A549 (cell line): ENCODE results near the gene BACH1. TPM values are rescaled to one million over a fixed set of nuclear protein-coding genes. Genes with fewer than 3 reads are reported as not detected.

Source experiments
- ATAC-seq, 2 experiments: fragments of 200-7000 bp in 1 of 2; fragments of >200 bp in 1 of 2; cut with Nextera tagmentation in 1 of 2; cut with Tn5 transposase in 1 of 2; 3 replicates each; pipeline versions ENCODE4 v1.8.0 to v1.9.1; 2018 to 2020; ENCODE audit warnings: mild to moderate bottlenecking in 1 of 2, moderate library complexity in 1 of 2
- CTCF ChIA-PET: fragments of 300-600 bp; sonication (Branson Sonifier 250); formaldehyde crosslinking; extraction: SDS; loops from one replicate; lab custom pipeline; 2021; ENCODE audit warnings: antibody characterized with exemption, inconsistent platforms; lab: Yijun Ruan, JAX
- POLR2A ChIA-PET: fragments of 350-600 bp; formaldehyde crosslinking; extraction: SDS; loops from one replicate; lab custom pipeline; 2021; ENCODE audit warnings: antibody characterized with exemption, inconsistent platforms; lab: Yijun Ruan, JAX
- DNase-seq, 2 experiments: peaks; one replicate each; pipeline versions ENCODE4 v3.0.0 to v3.0.0-alpha.2; 2011 to 2016; ENCODE audit warnings: low read depth in 1 of 2, low spot score in 1 of 2
- FAIRE-seq: peaks from 2 replicates; lab custom pipeline; 2011; peaks lifted over from hg19 to GRCh38; lab: Jason Lieb, UNC
- H3K27ac ChIP-seq, 2 experiments: fragments of >200 bp; sonication (Bioruptor Twin); formaldehyde crosslinking; 3 replicates each; pipeline ENCODE4 v1.5.1; 2016 to 2017
- H3K4me1 ChIP-seq: fragments of >200 bp; sonication (Bioruptor Twin); formaldehyde crosslinking; 3 replicates; pipeline ENCODE4 v1.6.1; 2016
- H3K4me2 ChIP-seq: fragments of >200 bp; sonication (Bioruptor Twin); formaldehyde crosslinking; 3 replicates; pipeline ENCODE4 v1.6.1; 2016
- H3K4me3 ChIP-seq: fragments of >200 bp; sonication (Bioruptor Twin); formaldehyde crosslinking; 3 replicates; pipeline ENCODE4 v1.5.1; 2016
- H3K9me3 ChIP-seq: fragments of >200 bp; sonication (Bioruptor Twin); formaldehyde crosslinking; 3 replicates; pipeline ENCODE4 v1.6.1; 2016
- ATOH8 ChIP-seq: fragments of 250-450 bp; sonication (Bioruptor Pico); IDR thresholded peaks from 2 replicates; pipeline ENCODE4 v1.5.0; 2020; ENCODE audit warnings: low read depth, mild to moderate bottlenecking, moderate library complexity
- CBX2 ChIP-seq: fragments of 200-600 bp; sonication (generic); IDR thresholded peaks from 2 replicates; pipeline ENCODE4 v1.6.1; 2016; ENCODE audit warnings: low read depth, mild to moderate bottlenecking, borderline replicate concordance
- CTCF ChIP-seq: fragments of >200 bp; sonication (Bioruptor Twin); formaldehyde crosslinking; IDR thresholded peaks from 3 replicates; pipeline ENCODE4 v1.5.1; 2016
- ELK1 ChIP-seq: fragments of 150-350 bp; IDR thresholded peaks from 2 replicates; pipeline ENCODE4 v1.6.1; 2014; ENCODE audit warnings: low read depth, mild to moderate bottlenecking, low read length
- EP300 ChIP-seq, 2 experiments: fragments of >200 bp; sonication (Bioruptor Twin); formaldehyde crosslinking; IDR thresholded peaks; 2 replicates in 1 of 2; 3 replicates in 1 of 2; pipeline ENCODE4 v1.6.1; 2016 to 2017
- ESRRA ChIP-seq: fragments of 150-350 bp; IDR thresholded peaks from 2 replicates; pipeline ENCODE4 v1.6.1; 2014; ENCODE audit warnings: mild to moderate bottlenecking, low read length, borderline replicate concordance
- FOSL2 ChIP-seq, 2 experiments: fragments of 450-650 bp in 1 of 2; fragments of >200 bp in 1 of 2; sonication (Bioruptor Twin) in 1 of 2; formaldehyde crosslinking; IDR thresholded peaks; 2 replicates each; pipeline versions ENCODE4 v1.5.0 to v1.6.1; 2016 to 2020; ENCODE audit warnings: mild to moderate bottlenecking in 1 of 2, moderate library complexity in 1 of 2
- HES2 ChIP-seq: fragments of >200 bp; sonication (Bioruptor Twin); formaldehyde crosslinking; IDR thresholded peaks from 2 replicates; pipeline ENCODE4 v1.6.1; 2016
- HMGXB4 ChIP-seq: fragments of 250-450 bp; sonication (Bioruptor Pico); IDR thresholded peaks from 2 replicates; pipeline ENCODE4 v1.5.0; 2021; ENCODE audit warnings: mild to moderate bottlenecking, moderate library complexity, borderline replicate concordance
- HOXB13 ChIP-seq: fragments of 250-450 bp; sonication (Bioruptor Pico); IDR thresholded peaks from 2 replicates; pipeline ENCODE4 v1.5.0; 2020; ENCODE audit warnings: low read depth, mild to moderate bottlenecking, moderate library complexity
- JUN ChIP-seq, 2 experiments: fragments of >200 bp; sonication (Bioruptor Twin); formaldehyde crosslinking; IDR thresholded peaks; 2 replicates in 1 of 2; 3 replicates in 1 of 2; pipeline ENCODE4 v1.6.1; 2016 to 2017
- JUNB ChIP-seq: fragments of >200 bp; sonication (Bioruptor Twin); formaldehyde crosslinking; IDR thresholded peaks from 2 replicates; pipeline ENCODE4 v1.6.1; 2016
- KDM5A ChIP-seq: fragments of 200-600 bp; sonication (generic); IDR thresholded peaks from 2 replicates; pipeline ENCODE4 v1.6.1; 2016; ENCODE audit warnings: antibody characterized with exemption, mild to moderate bottlenecking
- MAZ ChIP-seq: fragments of 150-350 bp; IDR thresholded peaks from 2 replicates; pipeline ENCODE4 v1.6.1; 2014; ENCODE audit warnings: antibody characterized with exemption, low read depth, low read length, borderline replicate concordance
- NFE2L2 ChIP-seq: fragments of 150-350 bp; conservative IDR thresholded peaks from 2 replicates; pipeline ENCODE4 v1.6.1; 2014; ENCODE audit warnings: low read length
- NR3C1 ChIP-seq: fragments of >200 bp; sonication (Bioruptor Twin); formaldehyde crosslinking; IDR thresholded peaks from 3 replicates; pipeline ENCODE4 v1.6.1; 2017
- POLR2AphosphoS2 ChIP-seq: conservative IDR thresholded peaks from 2 replicates; pipeline ENCODE4 v1.6.1; 2012; ENCODE audit warnings: low read length, improper control_type of control experiment, inconsistent platforms
- RAD21 ChIP-seq, 2 experiments: fragments of >200 bp in 1 of 2; sonication (Bioruptor Twin) in 1 of 2; formaldehyde crosslinking in 1 of 2; IDR thresholded peaks in 1 of 2; conservative IDR thresholded peaks in 1 of 2; 2 replicates in 1 of 2; 3 replicates in 1 of 2; pipeline ENCODE4 v1.6.1; 2012 to 2018; ENCODE audit warnings: inconsistent platforms in 1 of 2
- RARB ChIP-seq: fragments of 250-450 bp; sonication (Bioruptor Pico); IDR thresholded peaks from 2 replicates; pipeline ENCODE4 v1.8.0; 2021; ENCODE audit warnings: mild to moderate bottlenecking, moderate library complexity
- REST ChIP-seq: fragments of 200-600 bp; sonication (generic); IDR thresholded peaks from 2 replicates; pipeline ENCODE4 v1.6.1; 2016; ENCODE audit warnings: antibody characterized with exemption, mild to moderate bottlenecking, moderate library complexity
- TFCP2L1 ChIP-seq: fragments of 250-450 bp; sonication (Bioruptor Pico); IDR thresholded peaks from 2 replicates; pipeline ENCODE4 v1.5.0; 2021; ENCODE audit warnings: mild to moderate bottlenecking
- USF2 ChIP-seq: fragments of 450-650 bp; IDR thresholded peaks from 2 replicates; pipeline ENCODE4 v1.6.1; 2014; ENCODE audit warnings: antibody characterized with exemption
- WGBS: methylation state at CpG from one replicate; pipeline ENCODE4 v1.1.6; 2017; ENCODE audit errors: missing lambda C conversion rate; 5-methylcytosine and 5-hydroxymethylcytosine counted together
- polyA plus RNA-seq, 4 experiments: library from polyadenylated mRNA; depleted of rRNA in 3 of 4; stranded (reverse); fragments of >200 nt; fragmentation: RNase III in 1 of 4; extraction: RNeasy Plus Mini Kit Qiagen cat#74134 plus additional on column Dnase treatment in 1 of 4; gene quantifications; 2 replicates in 3 of 4; 3 replicates in 1 of 4; pipeline ENCODE4 v1.2.3, GENCODE V29; 2011 to 2017

The BACH1 gene
- polyA plus RNA-seq, 2 of the 4 experiments (the other 2 are of a cell fraction) = 5.0 to 21.4 TPM

GRCh38 chr21:29261555-29262540 lies 36.9 kb upstream of the BACH1 start:
- POLR2A ChIA-PET = no interaction called here
- Histone ChIP-seq H3K4me1 (peaks cover 21% of the 10 kb centered on the region), H3K9me3 (no peaks in the 10 kb centered on the region), H3K4me3 (no peak overlapping the region), H3K27ac (no peak overlapping the region), H3K4me2 (no peak overlapping the region)
- CTCF ChIA-PET = no interaction called here
- DNase-seq (no peak), ATAC-seq (no peak), FAIRE-seq (no peak)
- 65% methylated on average over 7 of the region's 7 CpGs for WGBS
- TF ChIP-seq HES2 = no peak
- TF ChIP-seq EP300 (IDR thresholded peaks at IDR 0.05) = no peak
- TF ChIP-seq POLR2AphosphoS2 = no peak
- no peak for TF ChIP-seq CBX2
- TF ChIP-seq RAD21 (conservative IDR thresholded peaks at IDR 0.05 in 1 of 2, IDR thresholded peaks at IDR 0.05 in 1 of 2) = no peak
- TF ChIP-seq RARB = no peak
- TF ChIP-seq ESRRA = no peak
- no peak for TF ChIP-seq NFE2L2
- TF ChIP-seq USF2 = no peak
- TF ChIP-seq JUNB = no peak
- no peak for TF ChIP-seq KDM5A
- TF ChIP-seq FOSL2 (IDR thresholded peaks at IDR 0.05) = no peak
- TF ChIP-seq FOSL2 (CRISPR knock-in tag; IDR thresholded peaks at IDR 0.05) = no peak
- TF ChIP-seq MAZ = no peak

GRCh38 chr21:29264721-29265120 lies 34.0 kb upstream of the BACH1 start:
- WGBS = 6% methylated on average over 1 of the region's 1 CpG
- H3K4me3 ChIP-seq = no peak overlapping the region
- TF ChIP-seq ESRRA (no peak), REST (no peak), ELK1 (no peak), KDM5A (no peak), HMGXB4 (CRISPR knock-in tag) (no peak), ATOH8 (CRISPR knock-in tag) (no peak), JUN (IDR thresholded peaks at IDR 0.05) (no peak), POLR2AphosphoS2 (no peak), HOXB13 (CRISPR knock-in tag) (no peak), TFCP2L1 (CRISPR knock-in tag) (no peak), CTCF (no peak), NR3C1 (no peak)
- ChIA-PET CTCF (interaction anchor here (1.5 kb wide), 1 partner anchor 9 kb away, joined by 3 read pairs; no protein-coding TSS in a partner anchor), POLR2A (no interaction called here)
- H3K4me1 ChIP-seq = peaks cover under 1% of the 10 kb centered on the region; the same call in 1 of the 3 replicates
- H3K9me3 ChIP-seq = no peaks in the 10 kb centered on the region
- no peak for ATAC-seq
- no peak for FAIRE-seq
- no peak for DNase-seq
- H3K27ac ChIP-seq = no peak overlapping the region
- H3K4me2 ChIP-seq = no peak overlapping the region
